Measurements from ENCODE around the gene IGSF9B. TPM values are rescaled to one million over a fixed set of nuclear protein-coding genes. Genes with fewer than 3 reads are reported as not detected.
A peak's percentile ranks its signal among the peaks of the same experiment; 100 is the strongest.

Gene IGSF9B
- total and polyA plus RNA-seq, 2 donors from 2014 or later: 0.86 to 10.4 TPM

DNA sequence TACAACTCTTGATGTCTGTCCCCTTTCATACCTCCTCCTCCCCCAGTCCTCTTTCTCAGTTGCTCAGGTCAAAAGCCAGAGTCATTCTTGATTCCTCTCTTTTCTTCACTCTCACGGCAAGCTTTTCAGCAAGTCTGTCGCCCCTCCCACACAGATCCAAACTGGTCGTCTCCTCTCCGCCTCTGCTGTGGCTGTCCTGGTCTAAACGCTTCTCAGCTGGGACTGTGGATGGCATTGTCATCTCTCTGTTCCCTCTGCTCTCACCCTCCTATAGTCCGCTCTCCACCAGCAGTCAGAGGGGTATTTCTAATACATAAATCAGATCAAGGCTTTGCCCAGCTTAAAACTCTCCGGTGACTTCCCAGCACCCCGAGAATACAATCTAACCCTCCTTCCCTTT is 64.6 kb downstream of the IGSF9B start:
- H3K4me3 ChIP-seq (ENCODE audit: low read length in 3 of 3): no peak overlapping the region
- H3K9me3 ChIP-seq (ENCODE audit: control insufficient read depth in 2 of 3, insufficient read depth in 1 of 3, low read length in 3 of 3): no peaks in the 10 kb centered on the region
- no peaks in the 10 kb centered on the region for H3K27me3 ChIP-seq (ENCODE audit: control insufficient read depth, insufficient read depth, low read length)
- FAIRE-seq (no peak), DNase-seq (peak in 1 of 5 donors; percentile 15)
- H3K36me3 ChIP-seq (ENCODE audit: control insufficient read depth in 2 of 3, insufficient read depth in 3 of 3, low read length in 3 of 3): no peaks in the 10 kb centered on the region
- TF ChIP-seq, protein P1, sequence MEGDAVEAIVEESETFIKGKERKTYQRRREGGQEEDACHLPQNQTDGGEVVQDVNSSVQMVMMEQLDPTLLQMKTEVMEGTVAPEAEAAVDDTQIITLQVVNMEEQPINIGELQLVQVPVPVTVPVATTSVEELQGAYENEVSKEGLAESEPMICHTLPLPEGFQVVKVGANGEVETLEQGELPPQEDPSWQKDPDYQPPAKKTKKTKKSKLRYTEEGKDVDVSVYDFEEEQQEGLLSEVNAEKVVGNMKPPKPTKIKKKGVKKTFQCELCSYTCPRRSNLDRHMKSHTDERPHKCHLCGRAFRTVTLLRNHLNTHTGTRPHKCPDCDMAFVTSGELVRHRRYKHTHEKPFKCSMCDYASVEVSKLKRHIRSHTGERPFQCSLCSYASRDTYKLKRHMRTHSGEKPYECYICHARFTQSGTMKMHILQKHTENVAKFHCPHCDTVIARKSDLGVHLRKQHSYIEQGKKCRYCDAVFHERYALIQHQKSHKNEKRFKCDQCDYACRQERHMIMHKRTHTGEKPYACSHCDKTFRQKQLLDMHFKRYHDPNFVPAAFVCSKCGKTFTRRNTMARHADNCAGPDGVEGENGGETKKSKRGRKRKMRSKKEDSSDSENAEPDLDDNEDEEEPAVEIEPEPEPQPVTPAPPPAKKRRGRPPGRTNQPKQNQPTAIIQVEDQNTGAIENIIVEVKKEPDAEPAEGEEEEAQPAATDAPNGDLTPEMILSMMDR (IDR thresholded peaks at IDR 0.05; ENCODE audit: borderline replicate concordance, extremely low read depth, insufficient read depth): no peak
- intact Hi-C loops (cut with DNase I): no loop called here
- no peak overlapping the region for H3K9ac ChIP-seq (ENCODE audit: low read length in 3 of 3)
- H3K27ac ChIP-seq (ENCODE audit: low read depth in 2 of 2, low read length in 2 of 2): no peak overlapping the region
- no peaks in the 10 kb centered on the region for H3K4me1 ChIP-seq (ENCODE audit: control insufficient read depth in 2 of 3, insufficient read depth in 2 of 3, low read depth in 1 of 3, low read length in 3 of 3)

- Histone ChIP-seq H3K4me1 (ENCODE audit: control insufficient read depth in 2 of 3, insufficient read depth in 2 of 3, low read depth in 1 of 3, low read length in 3 of 3) (no peaks in the 10 kb centered on the region), H3K27ac (ENCODE audit: low read depth in 2 of 2, low read length in 2 of 2) (no peak overlapping the region), H3K4me3 (ENCODE audit: low read length in 3 of 3) (no peak overlapping the region), H3K9me3 (ENCODE audit: control insufficient read depth in 2 of 3, insufficient read depth in 1 of 3, low read length in 3 of 3) (no peaks in the 10 kb centered on the region), H3K27me3 (ENCODE audit: control insufficient read depth, insufficient read depth, low read length) (no peaks in the 10 kb centered on the region), H3K36me3 (ENCODE audit: control insufficient read depth in 2 of 3, insufficient read depth in 3 of 3, low read length in 3 of 3) (no peaks in the 10 kb centered on the region), H3K9ac (ENCODE audit: low read length in 3 of 3) (no peak overlapping the region)
- TF ChIP-seq, protein P1 (IDR thresholded peaks at IDR 0.05; ENCODE audit: borderline replicate concordance, extremely low read depth, insufficient read depth): no peak
- intact Hi-C loops (cut with DNase I): no loop called here
- FAIRE-seq: no peak
- no peak for DNase-seq
These were observed 66.9 kb downstream of the IGSF9B start for GRCh38 chr11:133889893-133890292.

DNA sequence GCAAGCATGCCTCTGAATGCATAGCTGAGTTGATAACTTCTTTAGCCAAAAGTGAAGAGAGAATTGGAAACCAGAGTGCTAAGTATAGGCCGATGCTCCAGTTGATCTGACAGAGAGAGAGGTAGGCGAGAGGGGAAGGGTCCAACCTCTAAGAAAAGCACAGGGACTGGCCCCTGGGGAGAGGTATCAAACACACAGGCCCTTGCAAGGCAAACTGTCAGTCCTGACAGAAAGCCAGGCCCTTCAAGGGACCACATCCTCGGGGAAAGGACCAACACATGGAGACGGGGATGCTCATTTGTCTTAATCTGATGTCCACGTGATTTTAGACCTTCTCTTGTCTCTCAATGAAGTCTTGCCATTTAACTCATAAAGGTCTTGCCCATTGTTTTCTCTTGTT is 67.6 kb downstream of the IGSF9B start:
- Histone ChIP-seq H3K27me3 (ENCODE audit: control insufficient read depth, insufficient read depth, low read length) (no peaks in the 10 kb centered on the region), H3K4me3 (ENCODE audit: low read length in 3 of 3) (no peak overlapping the region), H3K9me3 (ENCODE audit: control insufficient read depth in 2 of 3, insufficient read depth in 1 of 3, low read length in 3 of 3) (peaks cover 0 to 3% (median 0%) of the 10 kb centered on the region in 3 donors), H3K4me1 (ENCODE audit: control insufficient read depth in 2 of 3, insufficient read depth in 2 of 3, low read depth in 1 of 3, low read length in 3 of 3) (no peaks in the 10 kb centered on the region), H3K36me3 (ENCODE audit: control insufficient read depth in 2 of 3, insufficient read depth in 3 of 3, low read length in 3 of 3) (no peaks in the 10 kb centered on the region), H3K27ac (ENCODE audit: low read depth in 2 of 2, low read length in 2 of 2) (no peak overlapping the region), H3K9ac (ENCODE audit: low read length in 3 of 3) (no peak overlapping the region)
- intact Hi-C loops (cut with DNase I): no loop called here
- TF ChIP-seq, protein P1 (IDR thresholded peaks at IDR 0.05; ENCODE audit: borderline replicate concordance, extremely low read depth, insufficient read depth): no peak
- FAIRE-seq (no peak), DNase-seq (no peak)

GRCh38 chr11:133887692-133888332 is 69.0 kb downstream of the IGSF9B start:
- no peak overlapping the region for H3K4me3 ChIP-seq (ENCODE audit: low read length in 3 of 3)
- no peak overlapping the region for H3K27ac ChIP-seq (ENCODE audit: low read depth in 2 of 2, low read length in 2 of 2)
- H3K9ac ChIP-seq (ENCODE audit: low read length in 3 of 3): no peak overlapping the region
- H3K4me1 ChIP-seq (ENCODE audit: control insufficient read depth in 2 of 3, insufficient read depth in 2 of 3, low read depth in 1 of 3, low read length in 3 of 3): no peaks in the 10 kb centered on the region
- intact Hi-C loops (cut with DNase I): no loop called here
- H3K9me3 ChIP-seq (ENCODE audit: control insufficient read depth in 2 of 3, insufficient read depth in 1 of 3, low read length in 3 of 3): peaks cover 0 to 3% (median 0%) of the 10 kb centered on the region in 3 donors
- no peaks in the 10 kb centered on the region for H3K27me3 ChIP-seq (ENCODE audit: control insufficient read depth, insufficient read depth, low read length)
- FAIRE-seq (no peak), DNase-seq (no peak)
- no peaks in the 10 kb centered on the region for H3K36me3 ChIP-seq (ENCODE audit: control insufficient read depth in 2 of 3, insufficient read depth in 3 of 3, low read length in 3 of 3)
- TF ChIP-seq, protein P1 (IDR thresholded peaks at IDR 0.05; ENCODE audit: borderline replicate concordance, extremely low read depth, insufficient read depth): no peak

Data from kidney (tissue), 14 donors.